Fibroblast of skin of right biceps (primary cell): Measurements from ENCODE around the gene DMPK.
A peak's percentile ranks its signal among the peaks of the same experiment; 100 is the strongest.
"Not testable (repeated sequence)": the region's sequence is repeated elsewhere in the genome, so short reads cannot be mapped to it uniquely, and the experiment has no call there.

Source experiments
- DNase-seq: peaks from one replicate; pipeline ENCODE4 v3.0.0-alpha.2; 2013

DMPK gene

DNA sequence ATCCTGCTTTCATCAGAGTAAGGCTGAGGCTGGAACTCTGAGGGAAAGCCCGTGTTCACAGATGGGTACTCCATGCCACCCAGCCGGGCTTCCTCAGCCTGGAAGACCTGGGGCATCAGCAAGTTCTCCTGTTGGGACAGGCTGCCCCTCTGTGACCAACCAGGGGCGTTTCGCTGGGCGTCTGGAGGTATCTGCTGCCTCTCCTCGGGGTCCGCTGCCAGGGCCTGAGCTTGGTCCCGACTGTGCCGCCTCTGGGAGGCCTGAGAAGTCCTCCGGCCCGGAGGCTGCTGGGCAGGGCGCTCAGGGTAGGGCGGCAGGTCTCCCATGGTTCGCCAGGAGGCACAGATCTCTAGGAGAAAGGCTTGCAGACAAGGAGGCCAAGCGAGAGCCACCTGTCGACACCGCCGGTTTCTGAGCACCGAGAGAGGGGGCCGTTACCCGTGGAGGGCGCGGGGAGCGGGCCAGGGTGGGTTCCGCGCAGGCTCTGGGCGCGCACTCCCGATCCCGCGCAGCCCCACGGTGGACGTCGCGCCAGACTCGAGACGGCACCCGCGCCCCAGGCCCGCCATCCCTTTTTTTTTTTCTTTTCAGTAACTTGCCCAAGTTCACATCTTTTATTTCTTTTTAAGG is 32.7 kb upstream of the DMPK start, which contains the start of gene RSPH6A:
TSS of gene RSPH6A (minus strand) at position 458 of the 630 bp plus-strand sequence. CDS start at position 326, 132 bp downstream.
- no peak for DNase-seq

GRCh38 chr19:45814166-45814780 is 32.0 kb upstream of the DMPK start:
- DNase-seq = no peak

GRCh38 chr19:45812297-45812696 is 30.0 kb upstream of the DMPK start:
- DNase-seq = no peak

DNA sequence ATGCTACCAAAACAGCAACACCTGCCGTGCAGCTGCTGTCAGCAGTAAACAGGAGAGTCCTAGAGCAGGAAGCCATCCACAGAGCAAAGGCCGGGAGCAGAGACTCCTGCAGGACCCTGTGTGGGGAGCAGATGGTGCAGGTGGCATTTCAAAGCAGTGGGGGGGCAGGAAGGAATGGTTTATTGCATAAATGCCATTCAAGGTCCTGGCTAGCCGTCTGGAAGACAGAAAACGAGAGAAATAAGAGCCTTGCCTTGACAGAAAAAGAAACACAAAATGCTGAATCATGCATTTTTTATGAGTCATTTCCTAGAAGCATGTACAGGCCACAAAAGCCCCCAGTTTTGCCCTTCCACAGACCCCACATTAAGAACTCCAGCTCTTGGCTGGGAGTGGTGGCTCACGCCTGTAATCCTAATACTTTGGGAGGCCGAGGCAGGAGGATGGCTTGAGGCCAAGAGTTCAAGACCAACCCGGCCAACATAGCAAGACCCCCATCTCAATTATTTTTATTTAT is 27.4 kb upstream of the DMPK start:
- peak; percentile 88 for DNase-seq

DNA sequence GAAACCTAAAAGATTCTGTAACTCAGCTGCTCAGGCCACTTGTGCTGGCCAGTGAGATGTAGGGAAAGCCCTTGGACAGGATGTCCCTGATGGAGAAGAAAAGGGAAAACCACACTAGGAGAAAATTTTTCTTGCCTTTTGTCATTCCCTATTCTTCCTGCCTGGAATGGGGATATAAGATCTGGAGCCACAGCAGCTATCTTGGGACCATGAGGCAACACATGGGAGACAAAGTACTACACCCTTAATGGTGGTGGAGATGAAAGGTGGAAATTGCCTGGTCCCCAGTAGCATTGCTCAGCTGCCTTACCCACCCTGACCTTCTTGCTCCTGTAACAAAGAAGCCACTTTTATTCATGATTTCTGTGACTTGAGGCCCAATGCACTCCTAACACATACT is 23.4 kb upstream of the DMPK start:
- DNase-seq = no peak

DNA sequence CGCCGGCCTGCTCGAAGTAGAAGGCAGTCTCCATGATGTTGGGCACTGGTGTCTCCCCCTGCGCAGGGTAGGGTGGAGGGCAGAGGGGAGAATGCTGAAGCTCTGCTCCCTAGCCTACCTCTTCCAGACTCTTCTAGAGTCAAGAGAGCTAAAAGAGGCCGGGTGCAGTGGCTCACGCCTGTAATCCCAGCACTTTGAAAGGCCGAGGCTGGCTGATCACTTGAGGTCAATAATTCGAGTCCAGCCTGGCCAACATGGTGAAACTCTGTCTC is 22.6 kb upstream of the DMPK start:
- no peak for DNase-seq

GRCh38 chr19:45804140-45804958 is 22.1 kb upstream of the DMPK start:
- no peak for DNase-seq

GRCh38 chr19:45801603-45802175 is 19.4 kb upstream of the DMPK start:
- no peak for DNase-seq

- peak; percentile 72 for DNase-seq
Observed at GRCh38 chr19:45800070-45800553, 17.8 kb upstream of the DMPK start.

DNA sequence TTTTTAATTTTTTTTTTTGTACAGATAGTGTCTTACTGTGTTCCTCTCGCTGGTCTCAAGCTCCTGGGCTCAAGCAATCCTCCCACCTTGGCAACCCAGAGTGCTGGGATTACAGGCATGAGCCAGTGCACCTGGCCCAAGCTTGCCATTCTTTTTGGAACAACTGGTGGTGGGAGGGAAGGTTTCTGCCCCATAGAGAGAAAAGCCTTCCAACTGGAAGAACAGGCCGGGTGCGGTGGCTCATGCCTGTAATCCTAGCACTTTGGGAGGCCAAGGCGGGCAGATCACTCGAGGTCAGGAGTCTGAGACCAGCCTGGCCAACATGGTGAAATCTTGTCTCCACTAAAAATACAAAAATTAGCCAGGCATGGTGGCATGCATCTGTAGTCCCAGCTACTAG is 17.3 kb upstream of the DMPK start:
- not testable (repeated sequence) for DNase-seq

- DNase-seq = peak; percentile 89
Observed at GRCh38 chr19:45798995-45799517, 16.8 kb upstream of the DMPK start.

DNA sequence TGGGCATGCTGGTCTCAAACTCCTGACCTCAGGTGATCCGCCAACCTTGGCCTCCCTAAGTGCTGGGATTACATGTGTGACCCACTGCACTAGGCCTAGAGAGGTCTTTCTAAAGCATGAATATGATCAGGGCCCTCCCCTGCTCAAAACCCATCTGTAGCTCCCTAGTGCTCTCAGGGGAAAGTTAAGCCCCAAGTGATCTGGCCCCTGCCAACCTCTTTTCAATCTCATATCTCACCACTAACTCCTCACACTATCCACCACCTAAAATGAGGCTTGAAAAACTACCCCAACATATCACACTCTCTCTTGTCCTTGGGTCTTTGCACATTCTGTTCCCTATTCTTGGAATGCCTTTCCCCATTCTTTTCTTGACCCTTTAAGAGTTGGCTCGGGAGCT is 12.3 kb upstream of the DMPK start:
- DNase-seq = no peak

DNA sequence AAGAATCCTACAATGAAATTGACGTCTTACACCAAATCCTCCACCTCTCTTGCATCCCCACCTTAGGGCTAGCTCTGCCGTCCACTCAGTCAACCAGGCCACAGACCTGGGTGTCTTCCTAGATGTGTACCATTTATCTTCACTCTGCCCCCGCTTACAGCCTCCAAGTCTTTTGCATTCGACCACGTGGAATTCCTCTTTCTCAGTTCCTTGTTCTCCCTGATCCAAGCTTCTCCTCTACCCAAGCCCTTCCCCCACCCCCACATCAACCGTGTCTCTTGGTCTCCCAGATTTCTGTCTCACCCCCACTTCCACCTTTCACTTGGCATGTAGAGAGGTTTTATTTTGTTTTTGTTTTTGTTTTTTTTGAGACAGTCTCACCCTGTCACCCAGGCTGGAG is 11.6 kb upstream of the DMPK start:
- no peak for DNase-seq

DNA sequence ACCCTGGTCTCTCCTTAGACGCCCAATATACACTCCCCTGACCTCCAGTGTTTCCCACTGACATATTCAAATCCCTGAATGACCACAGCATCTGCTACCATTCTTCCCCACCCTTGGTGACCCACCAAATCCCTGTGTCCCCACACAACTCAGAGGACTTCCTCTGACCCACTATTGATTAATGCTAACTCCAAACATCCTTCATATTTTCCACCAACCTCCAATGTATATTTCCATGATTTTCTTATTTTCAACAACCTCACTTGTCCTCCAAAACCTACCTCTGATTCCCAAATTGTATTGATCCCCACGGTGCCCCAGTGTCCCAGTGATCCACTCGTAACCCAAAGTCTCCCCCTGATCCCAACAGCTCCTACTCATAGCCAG is 10.9 kb upstream of the DMPK start:
- DNase-seq = no peak

DNA sequence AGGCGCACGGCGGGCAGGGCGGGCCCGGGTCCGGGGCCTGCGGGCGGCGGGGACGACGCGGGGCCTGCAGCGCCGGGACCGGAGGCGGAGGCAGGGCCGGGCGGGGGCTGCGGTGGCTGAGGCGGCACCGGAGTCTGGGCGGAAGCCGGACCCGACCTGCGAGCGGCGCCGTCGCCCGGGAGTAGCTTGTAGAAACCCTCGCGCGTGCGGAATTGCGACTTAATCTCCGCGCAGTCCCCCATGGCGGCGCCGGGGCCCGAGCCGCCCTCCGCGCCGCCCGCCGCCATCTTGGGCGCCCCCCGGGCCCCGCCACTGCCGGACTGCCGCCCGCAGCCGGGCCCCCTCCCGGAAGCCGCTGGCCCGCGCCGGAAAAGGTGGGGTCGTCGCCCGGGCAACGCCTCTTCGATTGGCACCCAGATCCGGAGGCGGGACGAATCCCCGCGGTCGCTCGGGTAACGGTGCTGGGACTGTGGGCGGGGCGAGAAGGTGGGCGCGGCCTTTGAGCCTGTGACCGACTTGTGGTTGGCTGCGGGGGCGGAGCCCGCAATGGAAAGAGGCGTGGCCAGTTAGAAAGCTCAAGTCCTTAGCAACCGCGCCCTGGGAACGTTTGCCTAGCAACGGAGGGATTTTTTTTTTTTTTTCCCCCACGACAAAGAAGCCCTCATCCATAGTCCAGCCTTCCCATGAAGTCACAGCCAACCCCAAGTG is 10.3 kb upstream of the DMPK start, which contains the start of gene DMWD:
TSS of gene DMWD (minus strand) at position 376 of the 708 bp plus-strand sequence. CDS start at position 287, 89 bp downstream.
- peak; percentile 98 for DNase-seq

GRCh38 chr19:45791744-45792469 is 9.6 kb upstream of the DMPK start:
- DNase-seq = no peak

GRCh38 chr19:45790942-45791341 is 8.7 kb upstream of the DMPK start:
- DNase-seq = no peak

- DNase-seq = no peak
Observed at GRCh38 chr19:45789035-45789786, 6.9 kb upstream of the DMPK start.

- DNase-seq = no peak
Observed at GRCh38 chr19:45786533-45786894, 4.2 kb upstream of the DMPK start.

DNA sequence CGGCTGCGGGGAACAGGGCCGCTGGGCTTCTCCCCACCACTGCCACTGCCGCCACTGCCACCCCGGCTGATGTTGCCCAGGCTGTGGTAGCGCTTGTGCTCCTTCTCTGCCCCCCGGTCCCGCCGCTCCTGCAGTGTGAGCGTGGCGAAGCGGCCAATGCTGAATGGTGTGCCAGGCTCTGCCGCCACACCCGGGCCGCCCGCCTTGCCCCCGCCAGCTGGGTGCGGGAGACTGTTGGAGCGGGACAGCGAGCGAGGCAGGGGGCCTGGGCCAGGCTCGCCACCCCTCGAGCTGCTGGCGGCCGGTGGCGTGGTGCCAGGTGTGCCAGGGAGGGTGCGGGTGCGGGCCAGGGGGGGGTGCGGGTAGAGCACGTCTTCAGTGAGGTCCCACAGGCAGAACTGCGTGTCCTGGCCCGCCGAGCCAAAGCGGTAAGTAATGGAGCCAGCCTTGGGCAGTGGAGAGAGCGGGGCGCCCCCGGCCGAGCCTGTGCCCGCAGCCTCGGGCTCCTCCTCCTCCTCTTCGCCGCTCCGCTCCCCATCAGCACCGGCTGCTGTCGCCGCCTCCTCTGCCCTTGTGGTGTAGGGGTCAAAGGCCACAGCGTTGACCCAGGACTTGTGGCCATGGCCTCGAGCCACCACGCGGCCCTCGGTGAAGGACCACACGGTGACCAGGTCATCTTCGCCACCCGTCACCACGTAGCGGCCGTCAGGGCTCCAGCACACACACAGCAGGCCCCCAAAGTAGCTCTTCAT is 3.7 kb upstream of the DMPK start:
- no peak for DNase-seq
